ENCODE data around the gene SETD1B. TPM values are rescaled to one million over a fixed set of nuclear protein-coding genes. Genes with fewer than 3 reads are reported as not detected.

Gene SETD1B
- total and polyA plus RNA-seq, 2 experiments from 2014 or later = 2.5 to 3.8 TPM

GRCh38 chr12:121872546-121873215 is 68.9 kb downstream of the SETD1B start:
- Histone ChIP-seq H3K4me2 (no peak overlapping the region), H3K9me2 (replicated peaks; ENCODE audit: insufficient read depth) (no peaks in the 10 kb centered on the region), H3K79me2 (no peaks in the 10 kb centered on the region), H3K27me3 (no peaks in the 10 kb centered on the region), H3K4me3 (no peak overlapping the region), H3K4me1 (ENCODE audit: insufficient read depth) (peaks cover 7% of the 10 kb centered on the region), H3K9me3 (ENCODE audit: low read depth) (no peaks in the 10 kb centered on the region), H4K20me1 (ENCODE audit: insufficient read depth, poor library complexity, severe bottlenecking) (no peaks in the 10 kb centered on the region), H3K27ac (peak overlapping the region; percentile 74), H2AFZ (no peak overlapping the region), H3K36me3 (replicated peaks; ENCODE audit: insufficient read depth, low read depth) (no peaks in the 10 kb centered on the region)
- TF ChIP-seq, protein P1, sequence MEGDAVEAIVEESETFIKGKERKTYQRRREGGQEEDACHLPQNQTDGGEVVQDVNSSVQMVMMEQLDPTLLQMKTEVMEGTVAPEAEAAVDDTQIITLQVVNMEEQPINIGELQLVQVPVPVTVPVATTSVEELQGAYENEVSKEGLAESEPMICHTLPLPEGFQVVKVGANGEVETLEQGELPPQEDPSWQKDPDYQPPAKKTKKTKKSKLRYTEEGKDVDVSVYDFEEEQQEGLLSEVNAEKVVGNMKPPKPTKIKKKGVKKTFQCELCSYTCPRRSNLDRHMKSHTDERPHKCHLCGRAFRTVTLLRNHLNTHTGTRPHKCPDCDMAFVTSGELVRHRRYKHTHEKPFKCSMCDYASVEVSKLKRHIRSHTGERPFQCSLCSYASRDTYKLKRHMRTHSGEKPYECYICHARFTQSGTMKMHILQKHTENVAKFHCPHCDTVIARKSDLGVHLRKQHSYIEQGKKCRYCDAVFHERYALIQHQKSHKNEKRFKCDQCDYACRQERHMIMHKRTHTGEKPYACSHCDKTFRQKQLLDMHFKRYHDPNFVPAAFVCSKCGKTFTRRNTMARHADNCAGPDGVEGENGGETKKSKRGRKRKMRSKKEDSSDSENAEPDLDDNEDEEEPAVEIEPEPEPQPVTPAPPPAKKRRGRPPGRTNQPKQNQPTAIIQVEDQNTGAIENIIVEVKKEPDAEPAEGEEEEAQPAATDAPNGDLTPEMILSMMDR (IDR thresholded peaks at IDR 0.05; ENCODE audit: poor library complexity) = no peak
- TF ChIP-seq EZH2phosphoT487 (IDR thresholded peaks at IDR 0.05; ENCODE audit: low read depth, severe bottlenecking, unreplicated experiment) (no peak), EZH2 (IDR thresholded peaks at IDR 0.05; ENCODE audit: borderline replicate concordance) (no peak)
- peak; percentile 86 for DNase-seq (ENCODE audit: low spot score)
- 50% methylated on average over 5 of the region's 5 CpGs for WGBS (ENCODE audit: low lambda C conversion rate, missing lambda C conversion rate)

GRCh38 chr12:121873216-121873569 is 69.4 kb downstream of the SETD1B start:
- 92% methylated on average over 6 of the region's 6 CpGs for WGBS (ENCODE audit: low lambda C conversion rate, missing lambda C conversion rate)
- H4K20me1 ChIP-seq (ENCODE audit: insufficient read depth, poor library complexity, severe bottlenecking) = no peaks in the 10 kb centered on the region
- no peak for DNase-seq (ENCODE audit: low spot score)
- H2AFZ ChIP-seq = no peak overlapping the region
- no peak overlapping the region for H3K4me3 ChIP-seq
- H3K4me1 ChIP-seq (ENCODE audit: insufficient read depth) = peaks cover 7% of the 10 kb centered on the region
- no peaks in the 10 kb centered on the region for H3K36me3 ChIP-seq (replicated peaks; ENCODE audit: insufficient read depth, low read depth)
- H3K4me2 ChIP-seq = no peak overlapping the region
- no peaks in the 10 kb centered on the region for H3K9me2 ChIP-seq (replicated peaks; ENCODE audit: insufficient read depth)
- no peaks in the 10 kb centered on the region for H3K79me2 ChIP-seq
- no peak for TF ChIP-seq EZH2phosphoT487 (IDR thresholded peaks at IDR 0.05; ENCODE audit: low read depth, severe bottlenecking, unreplicated experiment)
- TF ChIP-seq, protein P1 (IDR thresholded peaks at IDR 0.05; ENCODE audit: poor library complexity) = no peak
- TF ChIP-seq EZH2 (IDR thresholded peaks at IDR 0.05; ENCODE audit: borderline replicate concordance) = no peak
- no peaks in the 10 kb centered on the region for H3K27me3 ChIP-seq
- H3K27ac ChIP-seq = peak overlapping the region; percentile 74
- H3K9me3 ChIP-seq (ENCODE audit: low read depth) = no peaks in the 10 kb centered on the region

GRCh38 chr12:121874071-121874470 is 70.3 kb downstream of the SETD1B start:
- Histone ChIP-seq H4K20me1 (ENCODE audit: insufficient read depth, poor library complexity, severe bottlenecking) (no peaks in the 10 kb centered on the region), H3K27me3 (no peaks in the 10 kb centered on the region), H3K4me1 (ENCODE audit: insufficient read depth) (peaks cover 7% of the 10 kb centered on the region), H3K27ac (no peak overlapping the region), H3K9me2 (replicated peaks; ENCODE audit: insufficient read depth) (no peaks in the 10 kb centered on the region), H2AFZ (no peak overlapping the region), H3K4me3 (no peak overlapping the region), H3K36me3 (replicated peaks; ENCODE audit: insufficient read depth, low read depth) (no peaks in the 10 kb centered on the region), H3K4me2 (no peak overlapping the region), H3K79me2 (no peaks in the 10 kb centered on the region), H3K9me3 (ENCODE audit: low read depth) (no peaks in the 10 kb centered on the region)
- 96% methylated on average over 6 of the region's 6 CpGs for WGBS (ENCODE audit: low lambda C conversion rate, missing lambda C conversion rate)
- no peak for TF ChIP-seq EZH2phosphoT487 (IDR thresholded peaks at IDR 0.05; ENCODE audit: low read depth, severe bottlenecking, unreplicated experiment)
- no peak for TF ChIP-seq EZH2 (IDR thresholded peaks at IDR 0.05; ENCODE audit: borderline replicate concordance)
- TF ChIP-seq, protein P1 (IDR thresholded peaks at IDR 0.05; ENCODE audit: poor library complexity) = no peak
- DNase-seq (ENCODE audit: low spot score) = no peak
